ENCODE results near the gene MRPL58. TPM values are rescaled to one million over a fixed set of nuclear protein-coding genes. Genes with fewer than 3 reads are reported as not detected.

Gene MRPL58
- total and polyA plus RNA-seq, 2 donors (not counting 1 experiment from before 2014, with no cell fraction given): 20.8 to 21.6 TPM

DNA sequence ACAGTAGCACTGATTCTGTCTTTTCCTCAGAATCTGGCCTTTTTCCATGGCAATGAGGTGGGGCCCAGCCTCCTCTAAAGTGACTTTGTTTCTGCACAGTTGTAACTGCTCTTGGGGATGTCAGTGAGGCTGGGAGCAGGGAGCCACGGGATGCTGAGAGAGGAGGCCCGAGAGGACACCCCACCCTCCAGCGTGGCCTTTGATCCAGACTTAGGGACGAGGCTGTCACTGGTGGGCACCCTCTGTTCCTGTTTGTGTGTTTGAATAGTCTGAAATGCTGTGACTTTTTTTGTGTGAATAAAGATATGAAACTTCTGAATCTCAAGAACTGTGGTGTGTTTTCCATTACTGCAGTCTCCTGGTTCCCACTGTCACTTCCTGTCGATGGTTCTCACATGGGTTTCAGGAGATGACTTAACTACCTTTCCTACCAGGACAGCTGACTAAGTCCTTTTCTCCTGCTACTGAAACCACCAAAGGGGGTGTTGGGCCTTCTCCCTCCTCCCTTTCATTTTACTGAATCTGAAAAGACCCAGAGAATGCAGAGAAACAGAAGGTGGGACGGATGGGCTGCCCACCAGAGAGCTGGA lies 53.2 kb downstream of the MRPL58 start:
- Histone ChIP-seq H2AFZ (ENCODE audit: insufficient read depth, low read depth, low read length, poor library complexity, severe bottlenecking) (no peak overlapping the region), H3K27ac (ENCODE audit: low read length in 2 of 2) (no peak overlapping the region), H3K36me3 (replicated peaks in 1 of 2; ENCODE audit: control extremely low read depth in 1 of 2, control insufficient read depth in 1 of 2, extremely low read depth in 1 of 2, insufficient read depth in 2 of 2, low read length in 1 of 2) (peaks cover 0 to 45% of the 10 kb centered on the region in 2 experiments), H3K4me3 (ENCODE audit: control extremely low read depth in 1 of 5, extremely low read depth in 1 of 5, insufficient read depth in 1 of 5, low read depth in 2 of 5, low read length in 4 of 5) (no peak overlapping the region), H3K9ac (ENCODE audit: low read length) (no peak overlapping the region), H3K4me1 (ENCODE audit: control insufficient read depth in 2 of 2, insufficient read depth in 2 of 2, low read length in 2 of 2) (no peaks in the 10 kb centered on the region), H3K79me2 (ENCODE audit: control insufficient read depth, insufficient read depth, low read length) (no peaks in the 10 kb centered on the region), H3K4me2 (replicated peaks; ENCODE audit: low read depth, low read length, poor library complexity, severe bottlenecking) (no peak overlapping the region), H3K27me3 (replicated peaks in 1 of 4; ENCODE audit: control extremely low read depth in 1 of 4, control insufficient read depth in 3 of 4, insufficient read depth in 4 of 4, low read length in 3 of 4) (no peaks in the 10 kb centered on the region), H3K9me3 (ENCODE audit: control extremely low read depth in 1 of 3, control insufficient read depth in 2 of 3, insufficient read depth in 1 of 3, low read length in 2 of 3) (no peaks in the 10 kb centered on the region), H4K20me1 (ENCODE audit: control insufficient read depth, insufficient read depth, low read length, poor library complexity, severe bottlenecking) (no peaks in the 10 kb centered on the region)
- Mint-ChIP-seq H3K9me3 (ENCODE audit: insufficient read depth) (no peaks in the 10 kb centered on the region), H3K27me3 (no peaks in the 10 kb centered on the region), H3K4me3 (no peak overlapping the region), H3K27ac (no peak overlapping the region), H3K4me1 (no peaks in the 10 kb centered on the region)
- TF ChIP-seq, protein P1, sequence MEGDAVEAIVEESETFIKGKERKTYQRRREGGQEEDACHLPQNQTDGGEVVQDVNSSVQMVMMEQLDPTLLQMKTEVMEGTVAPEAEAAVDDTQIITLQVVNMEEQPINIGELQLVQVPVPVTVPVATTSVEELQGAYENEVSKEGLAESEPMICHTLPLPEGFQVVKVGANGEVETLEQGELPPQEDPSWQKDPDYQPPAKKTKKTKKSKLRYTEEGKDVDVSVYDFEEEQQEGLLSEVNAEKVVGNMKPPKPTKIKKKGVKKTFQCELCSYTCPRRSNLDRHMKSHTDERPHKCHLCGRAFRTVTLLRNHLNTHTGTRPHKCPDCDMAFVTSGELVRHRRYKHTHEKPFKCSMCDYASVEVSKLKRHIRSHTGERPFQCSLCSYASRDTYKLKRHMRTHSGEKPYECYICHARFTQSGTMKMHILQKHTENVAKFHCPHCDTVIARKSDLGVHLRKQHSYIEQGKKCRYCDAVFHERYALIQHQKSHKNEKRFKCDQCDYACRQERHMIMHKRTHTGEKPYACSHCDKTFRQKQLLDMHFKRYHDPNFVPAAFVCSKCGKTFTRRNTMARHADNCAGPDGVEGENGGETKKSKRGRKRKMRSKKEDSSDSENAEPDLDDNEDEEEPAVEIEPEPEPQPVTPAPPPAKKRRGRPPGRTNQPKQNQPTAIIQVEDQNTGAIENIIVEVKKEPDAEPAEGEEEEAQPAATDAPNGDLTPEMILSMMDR (IDR thresholded peaks at IDR 0.05): no peak
- TF ChIP-seq EZH2 (IDR thresholded peaks at IDR 0.05; ENCODE audit: borderline replicate concordance, insufficient read depth, low read depth, low read length, poor library complexity, severe bottlenecking): no peak
- no peak for DNase-seq
- ATAC-seq (ENCODE audit: low read depth): no peak
- ChIA-PET POLR2A (no interaction called here), CTCF (interaction anchor here (1.0 kb wide), 1 partner anchor 48 kb away, joined by 3 read pairs; no protein-coding TSS in a partner anchor)
- intact Hi-C loops (cut with micrococcal nuclease): no loop called here
- 86% methylated on average over 5 of the region's 6 CpGs for WGBS (ENCODE audit: insufficient coverage)

DNA sequence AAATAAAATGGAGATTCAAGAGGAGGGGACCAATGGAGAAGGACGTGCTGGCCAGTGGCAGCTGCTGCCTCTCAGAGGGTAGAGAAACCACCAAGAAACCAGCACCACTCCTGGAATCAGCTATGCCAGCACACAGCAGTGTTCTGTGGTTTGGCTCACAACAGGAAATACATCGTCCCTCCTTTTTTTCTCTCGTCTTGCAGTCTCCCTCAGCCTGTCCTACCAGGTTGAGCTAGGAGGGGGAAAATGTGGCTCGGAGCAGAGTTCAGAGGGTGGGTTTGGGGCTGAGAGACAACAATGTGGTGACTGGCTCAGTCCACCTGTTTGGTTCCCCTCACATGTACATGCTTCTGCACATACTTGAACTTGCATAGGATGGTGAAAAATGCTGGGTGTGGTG lies 55.4 kb downstream of the MRPL58 start:
- CTCF ChIA-PET: interaction anchor here (0.7 to 3.4 kb wide), 4 partner anchors 46 to 411 kb away, joined by 3 to 24 read pairs (median 5); no protein-coding TSS in a partner anchor
- Histone ChIP-seq H3K9me3 (ENCODE audit: control extremely low read depth in 1 of 3, control insufficient read depth in 2 of 3, insufficient read depth in 1 of 3, low read length in 2 of 3) (no peaks in the 10 kb centered on the region), H3K27me3 (replicated peaks in 1 of 4; ENCODE audit: control extremely low read depth in 1 of 4, control insufficient read depth in 3 of 4, insufficient read depth in 4 of 4, low read length in 3 of 4) (no peaks in the 10 kb centered on the region), H3K4me3 (ENCODE audit: control extremely low read depth in 1 of 5, extremely low read depth in 1 of 5, insufficient read depth in 1 of 5, low read depth in 2 of 5, low read length in 4 of 5) (no peak overlapping the region), H4K20me1 (ENCODE audit: control insufficient read depth, insufficient read depth, low read length, poor library complexity, severe bottlenecking) (no peaks in the 10 kb centered on the region), H3K79me2 (ENCODE audit: control insufficient read depth, insufficient read depth, low read length) (no peaks in the 10 kb centered on the region), H3K36me3 (replicated peaks in 1 of 2; ENCODE audit: control extremely low read depth in 1 of 2, control insufficient read depth in 1 of 2, extremely low read depth in 1 of 2, insufficient read depth in 2 of 2, low read length in 1 of 2) (peaks cover 0 to 27% of the 10 kb centered on the region in 2 experiments), H3K4me2 (replicated peaks; ENCODE audit: low read depth, low read length, poor library complexity, severe bottlenecking) (no peak overlapping the region), H2AFZ (ENCODE audit: insufficient read depth, low read depth, low read length, poor library complexity, severe bottlenecking) (no peak overlapping the region), H3K27ac (ENCODE audit: low read length in 2 of 2) (no peak overlapping the region), H3K9ac (ENCODE audit: low read length) (no peak overlapping the region), H3K4me1 (ENCODE audit: control insufficient read depth in 2 of 2, insufficient read depth in 2 of 2, low read length in 2 of 2) (no peaks in the 10 kb centered on the region)
- no peaks in the 10 kb centered on the region for H3K9me3 Mint-ChIP-seq (ENCODE audit: insufficient read depth)
- no CpG with 5 or more reads among the region's 4 CpGs for WGBS (ENCODE audit: insufficient coverage)
- no peak overlapping the region for H3K27ac Mint-ChIP-seq
- no peak overlapping the region for H3K4me3 Mint-ChIP-seq
- no peaks in the 10 kb centered on the region for H3K4me1 Mint-ChIP-seq
- DNase-seq: no peak
- TF ChIP-seq EZH2 (IDR thresholded peaks at IDR 0.05; ENCODE audit: borderline replicate concordance, insufficient read depth, low read depth, low read length, poor library complexity, severe bottlenecking): no peak
- TF ChIP-seq, protein P1 (IDR thresholded peaks at IDR 0.05): no peak
- no peaks in the 10 kb centered on the region for H3K27me3 Mint-ChIP-seq
- no peak for ATAC-seq (ENCODE audit: low read depth)
- POLR2A ChIA-PET: no interaction called here
- intact Hi-C loops (cut with micrococcal nuclease): no loop called here

Data from B cell (primary cell).